ENCODE measurements around the gene ACBD5. TPM values are rescaled to one million over a fixed set of nuclear protein-coding genes. Genes with fewer than 3 reads are reported as not detected.

Gene ACBD5
- total RNA-seq, 1 experiment from 2014 or later, result 18.4 TPM

DNA sequence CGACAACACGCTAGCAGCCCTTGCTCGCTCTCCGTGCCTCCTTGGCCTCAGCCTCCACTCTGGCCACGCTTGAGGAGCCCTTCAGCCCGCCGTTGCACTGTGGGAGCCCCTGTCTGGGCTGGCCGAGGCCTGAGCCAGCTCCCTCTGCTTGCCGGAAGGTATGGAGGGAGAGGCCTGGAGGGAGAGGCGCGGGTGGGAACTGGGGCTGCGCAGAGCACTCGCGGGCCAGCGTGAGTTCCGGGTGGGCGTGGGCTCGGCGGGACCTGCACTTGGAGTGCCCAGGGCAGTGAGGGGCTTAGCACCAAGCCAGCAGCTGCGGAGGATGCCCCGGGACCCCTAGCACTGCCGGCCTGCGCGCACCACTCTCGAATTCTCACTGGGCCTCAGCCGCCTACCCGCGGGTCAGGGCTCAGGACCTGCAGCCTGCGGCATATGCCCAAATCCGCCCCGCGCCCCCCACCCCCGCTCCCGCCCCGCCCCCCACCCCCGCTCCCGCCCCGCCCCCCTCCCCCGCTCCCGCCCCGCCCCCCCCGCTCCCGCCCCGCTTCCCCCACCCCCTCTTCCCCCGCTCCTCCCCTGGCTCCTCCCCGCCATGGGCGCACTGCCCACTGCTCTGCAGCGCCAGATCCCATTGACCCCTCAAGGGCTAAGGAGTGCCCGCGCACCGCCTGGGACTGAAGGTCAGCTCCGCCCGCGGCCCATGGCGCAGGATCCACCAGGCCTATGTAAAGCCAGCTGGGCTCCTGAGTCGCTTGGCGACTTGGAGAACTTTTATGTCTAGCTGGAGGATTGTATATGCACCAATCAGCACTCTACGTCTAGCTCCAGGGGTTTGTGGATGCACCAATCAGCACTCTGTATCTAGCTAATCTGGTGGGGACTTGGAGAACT, 15.9 kb upstream of the ACBD5 start:
- H3K27me3 ChIP-seq (ENCODE audit: control insufficient read depth, insufficient read depth, low read length), result peaks cover 3% of the 10 kb centered on the region
- ChIA-PET POLR2A (no interaction called here), CTCF (no interaction called here)
- no peak for DNase-seq (ENCODE audit: low read depth, low spot score)
- no peak for TF ChIP-seq TCF7L2 (IDR thresholded peaks at IDR 0.05; ENCODE audit: low read depth, low read length)
- no peak for TF ChIP-seq POLR2AphosphoS5 (IDR thresholded peaks at IDR 0.05; ENCODE audit: low read depth, low read length)
- TF ChIP-seq, protein P1, sequence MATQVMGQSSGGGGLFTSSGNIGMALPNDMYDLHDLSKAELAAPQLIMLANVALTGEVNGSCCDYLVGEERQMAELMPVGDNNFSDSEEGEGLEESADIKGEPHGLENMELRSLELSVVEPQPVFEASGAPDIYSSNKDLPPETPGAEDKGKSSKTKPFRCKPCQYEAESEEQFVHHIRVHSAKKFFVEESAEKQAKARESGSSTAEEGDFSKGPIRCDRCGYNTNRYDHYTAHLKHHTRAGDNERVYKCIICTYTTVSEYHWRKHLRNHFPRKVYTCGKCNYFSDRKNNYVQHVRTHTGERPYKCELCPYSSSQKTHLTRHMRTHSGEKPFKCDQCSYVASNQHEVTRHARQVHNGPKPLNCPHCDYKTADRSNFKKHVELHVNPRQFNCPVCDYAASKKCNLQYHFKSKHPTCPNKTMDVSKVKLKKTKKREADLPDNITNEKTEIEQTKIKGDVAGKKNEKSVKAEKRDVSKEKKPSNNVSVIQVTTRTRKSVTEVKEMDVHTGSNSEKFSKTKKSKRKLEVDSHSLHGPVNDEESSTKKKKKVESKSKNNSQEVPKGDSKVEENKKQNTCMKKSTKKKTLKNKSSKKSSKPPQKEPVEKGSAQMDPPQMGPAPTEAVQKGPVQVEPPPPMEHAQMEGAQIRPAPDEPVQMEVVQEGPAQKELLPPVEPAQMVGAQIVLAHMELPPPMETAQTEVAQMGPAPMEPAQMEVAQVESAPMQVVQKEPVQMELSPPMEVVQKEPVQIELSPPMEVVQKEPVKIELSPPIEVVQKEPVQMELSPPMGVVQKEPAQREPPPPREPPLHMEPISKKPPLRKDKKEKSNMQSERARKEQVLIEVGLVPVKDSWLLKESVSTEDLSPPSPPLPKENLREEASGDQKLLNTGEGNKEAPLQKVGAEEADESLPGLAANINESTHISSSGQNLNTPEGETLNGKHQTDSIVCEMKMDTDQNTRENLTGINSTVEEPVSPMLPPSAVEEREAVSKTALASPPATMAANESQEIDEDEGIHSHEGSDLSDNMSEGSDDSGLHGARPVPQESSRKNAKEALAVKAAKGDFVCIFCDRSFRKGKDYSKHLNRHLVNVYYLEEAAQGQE (IDR thresholded peaks at IDR 0.05; ENCODE audit: insufficient read depth in 1 of 2, low read depth in 2 of 2, low read length in 1 of 2), result no peak
- no peak for TF ChIP-seq SIN3A (IDR thresholded peaks at IDR 0.05; ENCODE audit: borderline replicate concordance, insufficient read depth, low read depth, low read length)
- TF ChIP-seq, protein P2, sequence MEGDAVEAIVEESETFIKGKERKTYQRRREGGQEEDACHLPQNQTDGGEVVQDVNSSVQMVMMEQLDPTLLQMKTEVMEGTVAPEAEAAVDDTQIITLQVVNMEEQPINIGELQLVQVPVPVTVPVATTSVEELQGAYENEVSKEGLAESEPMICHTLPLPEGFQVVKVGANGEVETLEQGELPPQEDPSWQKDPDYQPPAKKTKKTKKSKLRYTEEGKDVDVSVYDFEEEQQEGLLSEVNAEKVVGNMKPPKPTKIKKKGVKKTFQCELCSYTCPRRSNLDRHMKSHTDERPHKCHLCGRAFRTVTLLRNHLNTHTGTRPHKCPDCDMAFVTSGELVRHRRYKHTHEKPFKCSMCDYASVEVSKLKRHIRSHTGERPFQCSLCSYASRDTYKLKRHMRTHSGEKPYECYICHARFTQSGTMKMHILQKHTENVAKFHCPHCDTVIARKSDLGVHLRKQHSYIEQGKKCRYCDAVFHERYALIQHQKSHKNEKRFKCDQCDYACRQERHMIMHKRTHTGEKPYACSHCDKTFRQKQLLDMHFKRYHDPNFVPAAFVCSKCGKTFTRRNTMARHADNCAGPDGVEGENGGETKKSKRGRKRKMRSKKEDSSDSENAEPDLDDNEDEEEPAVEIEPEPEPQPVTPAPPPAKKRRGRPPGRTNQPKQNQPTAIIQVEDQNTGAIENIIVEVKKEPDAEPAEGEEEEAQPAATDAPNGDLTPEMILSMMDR (IDR thresholded peaks at IDR 0.05), result no peak
- H3K9me3 ChIP-seq (ENCODE audit: control insufficient read depth, insufficient read depth, low read depth, low read length), result no peaks in the 10 kb centered on the region
- BruUV-seq (replicated peaks), result no TSS peak
- H3K4me3 ChIP-seq (ENCODE audit: low read depth in 2 of 2, low read length in 2 of 2), result no peak overlapping the region
- H3K36me3 ChIP-seq (ENCODE audit: control insufficient read depth, insufficient read depth, low read length), result no peaks in the 10 kb centered on the region
- intact Hi-C loops (cut with micrococcal nuclease; ENCODE audit: unreplicated experiment), result no loop called here
- in situ Hi-C loops (cut with HindIII; ENCODE audit: low pct_unique_long_range_greater_than_20kb, low sequenced_read_pairs), result no loop called here
- no peak overlapping the region for H3K27ac ChIP-seq (ENCODE audit: low read length)
- H3K4me1 ChIP-seq (ENCODE audit: control insufficient read depth, insufficient read depth, low read length), result no peaks in the 10 kb centered on the region
- ATAC-seq, result no peak

DNA sequence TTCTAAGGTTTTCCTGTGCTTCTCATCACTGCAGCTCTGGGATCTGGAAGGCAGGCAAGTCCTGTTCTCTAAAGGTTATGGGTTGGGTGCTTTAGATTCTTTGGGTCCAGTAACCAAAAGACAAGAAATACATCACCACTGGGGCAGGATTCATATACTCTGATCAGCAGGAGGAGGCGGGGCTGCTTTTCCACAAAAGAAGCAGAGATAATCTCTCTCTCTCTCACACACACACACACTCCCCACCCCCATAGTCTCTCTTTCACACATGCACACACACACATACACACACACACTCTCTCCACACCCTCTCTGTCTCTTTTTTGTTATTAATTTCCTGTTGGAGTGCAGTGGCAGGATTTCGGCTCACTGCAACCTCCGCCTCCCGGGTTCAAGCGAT, 13.0 kb upstream of the ACBD5 start:
- ChIA-PET CTCF (no interaction called here), POLR2A (no interaction called here)
- Histone ChIP-seq H3K4me3 (ENCODE audit: low read depth in 2 of 2, low read length in 2 of 2) (no peak overlapping the region), H3K9me3 (ENCODE audit: control insufficient read depth, insufficient read depth, low read depth, low read length) (no peaks in the 10 kb centered on the region), H3K36me3 (ENCODE audit: control insufficient read depth, insufficient read depth, low read length) (no peaks in the 10 kb centered on the region), H3K27me3 (ENCODE audit: control insufficient read depth, insufficient read depth, low read length) (no peaks in the 10 kb centered on the region; the same call in 1 of the 2 replicates), H3K27ac (ENCODE audit: low read length) (0 out of 2 replicates have a peak overlapping the region, but pooled peaks have one; percentile 6), H3K4me1 (ENCODE audit: control insufficient read depth, insufficient read depth, low read length) (no peaks in the 10 kb centered on the region)
- in situ Hi-C loops (cut with HindIII; ENCODE audit: low pct_unique_long_range_greater_than_20kb, low sequenced_read_pairs) (no loop called here), intact Hi-C loops (cut with micrococcal nuclease; ENCODE audit: unreplicated experiment) (no loop called here)
- ATAC-seq (no peak), DNase-seq (ENCODE audit: low read depth, low spot score) (no peak)
- BruUV-seq (replicated peaks), result no TSS peak
- TF ChIP-seq SIN3A (IDR thresholded peaks at IDR 0.05; ENCODE audit: borderline replicate concordance, insufficient read depth, low read depth, low read length) (no peak), POLR2AphosphoS5 (IDR thresholded peaks at IDR 0.05; ENCODE audit: low read depth, low read length) (no peak), TCF7L2 (IDR thresholded peaks at IDR 0.05; ENCODE audit: low read depth, low read length) (no peak)
- TF ChIP-seq, protein P2 (IDR thresholded peaks at IDR 0.05), result no peak
- TF ChIP-seq, protein P1 (IDR thresholded peaks at IDR 0.05; ENCODE audit: insufficient read depth in 1 of 2, low read depth in 2 of 2, low read length in 1 of 2), result no peak
